ENCODE results near the gene NKX6-1.

Gene NKX6-1

DNA sequence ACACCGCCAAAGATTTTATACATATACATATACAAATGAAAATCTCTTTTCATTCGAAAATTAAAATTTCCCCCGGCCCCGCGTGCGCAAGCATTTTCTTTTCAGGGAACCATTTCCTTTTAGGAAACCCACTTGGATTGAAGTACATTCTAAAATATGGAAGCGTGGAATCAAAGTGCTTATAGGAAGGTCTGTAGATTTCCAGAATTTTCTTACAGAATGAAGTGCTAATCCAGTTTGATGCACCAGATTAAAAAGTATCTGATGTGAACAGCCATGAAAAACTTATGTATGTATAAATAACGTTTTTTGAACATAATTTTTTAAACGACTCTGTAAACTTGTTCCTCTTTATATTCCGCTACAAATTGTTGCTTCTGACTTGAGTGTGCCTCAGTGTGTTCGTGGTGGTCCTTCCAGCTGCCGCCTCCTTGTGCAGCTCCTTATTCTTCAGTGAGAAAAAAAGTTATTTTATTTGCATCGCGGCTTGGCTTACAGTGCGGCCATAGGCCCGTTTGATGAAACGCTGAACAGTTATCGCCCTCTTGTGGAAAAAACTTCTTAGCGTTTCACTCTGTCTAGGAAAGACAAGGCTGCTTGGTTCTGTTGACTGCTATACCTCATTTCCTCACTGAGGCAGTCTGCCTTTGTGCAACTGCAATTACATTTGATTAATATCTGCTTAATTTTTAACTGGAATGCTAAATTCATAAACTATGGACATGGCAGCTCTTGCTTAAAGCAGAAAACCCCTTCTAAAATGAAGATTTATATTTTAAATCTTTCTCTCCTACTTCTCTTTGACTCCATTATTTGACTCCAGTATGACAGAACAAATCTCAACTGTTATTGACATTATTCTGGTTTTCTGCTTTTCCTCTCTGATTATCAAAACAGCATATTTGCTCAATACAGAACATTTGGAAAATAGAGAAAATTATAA lies 4.7 kb upstream of the NKX6-1 start:
- peaks cover 4% of the 10 kb centered on the region for H3K36me3 Mint-ChIP-seq (ENCODE audit: low read depth)
- H3K4me3 Mint-ChIP-seq, result no peak overlapping the region
- peak overlapping the region; percentile 78 for H3K27ac Mint-ChIP-seq
- H3K27me3 Mint-ChIP-seq (ENCODE audit: low read depth), result peaks cover 82% of the 10 kb centered on the region
- peaks cover 4% of the 10 kb centered on the region for H3K4me1 Mint-ChIP-seq (ENCODE audit: low read depth)
- peaks cover 7% of the 10 kb centered on the region for H3K9me3 Mint-ChIP-seq

DNA sequence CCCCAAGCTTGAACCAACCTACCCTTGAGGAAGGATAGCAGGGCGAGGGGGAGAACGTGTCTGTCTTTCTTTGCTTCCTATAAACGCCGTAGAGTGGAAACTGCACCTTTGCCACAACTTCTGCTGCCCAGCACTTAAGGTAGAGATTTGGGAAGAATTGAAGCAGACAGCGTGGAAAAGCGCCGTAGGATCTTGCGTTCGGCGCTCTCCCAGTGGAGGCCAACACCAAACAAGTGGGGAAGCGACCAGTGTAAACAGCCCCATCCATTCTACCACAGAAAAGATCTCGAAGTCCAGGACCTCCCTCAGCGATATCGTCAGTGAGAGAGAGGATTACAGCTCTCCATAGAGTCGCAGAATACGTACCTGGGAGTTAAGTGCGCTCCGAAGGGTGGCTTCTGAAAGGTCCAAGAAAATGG lies 3.9 kb upstream of the NKX6-1 start:
- Mint-ChIP-seq H3K36me3 (ENCODE audit: low read depth) (peaks cover 4% of the 10 kb centered on the region), H3K4me1 (ENCODE audit: low read depth) (peaks cover 8% of the 10 kb centered on the region), H3K27me3 (ENCODE audit: low read depth) (peaks cover 80% of the 10 kb centered on the region), H3K4me3 (no peak overlapping the region), H3K9me3 (peaks cover 7% of the 10 kb centered on the region), H3K27ac (no peak overlapping the region)

DNA sequence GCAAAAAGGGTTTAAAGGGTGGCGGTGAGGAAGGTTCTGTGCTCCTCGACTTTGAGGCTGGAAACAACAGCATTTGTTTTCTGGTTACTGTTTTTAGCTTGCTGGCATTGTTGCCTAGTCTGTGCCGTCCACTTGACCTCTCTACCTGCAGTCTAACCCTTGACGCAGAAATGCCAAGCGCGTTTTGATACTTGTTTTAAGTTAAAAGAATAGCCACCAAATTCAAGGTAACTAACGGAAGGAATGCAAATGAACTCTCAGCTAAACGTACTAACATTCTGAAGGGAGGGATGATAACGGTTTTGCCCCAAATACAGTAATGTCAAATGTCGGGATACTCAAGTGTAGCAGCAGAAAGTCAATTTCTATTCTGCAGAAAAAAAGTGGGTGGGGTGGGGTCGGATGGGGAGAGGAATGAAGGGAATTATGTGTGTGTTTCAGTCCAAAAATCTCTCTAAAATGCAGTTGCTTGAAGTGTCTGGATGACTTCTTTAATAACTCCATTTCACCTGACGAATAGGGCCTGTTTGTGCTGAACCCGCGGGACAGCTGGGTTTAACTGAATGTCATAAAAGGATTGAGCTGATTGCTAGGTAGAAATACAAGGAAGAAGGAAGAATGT lies 3.4 kb upstream of the NKX6-1 start:
- Mint-ChIP-seq H3K9me3 (peaks cover 7% of the 10 kb centered on the region), H3K27ac (no peak overlapping the region), H3K36me3 (ENCODE audit: low read depth) (peaks cover 4% of the 10 kb centered on the region), H3K4me3 (no peak overlapping the region), H3K4me1 (ENCODE audit: low read depth) (peaks cover 8% of the 10 kb centered on the region), H3K27me3 (ENCODE audit: low read depth) (peaks cover 75% of the 10 kb centered on the region)

DNA sequence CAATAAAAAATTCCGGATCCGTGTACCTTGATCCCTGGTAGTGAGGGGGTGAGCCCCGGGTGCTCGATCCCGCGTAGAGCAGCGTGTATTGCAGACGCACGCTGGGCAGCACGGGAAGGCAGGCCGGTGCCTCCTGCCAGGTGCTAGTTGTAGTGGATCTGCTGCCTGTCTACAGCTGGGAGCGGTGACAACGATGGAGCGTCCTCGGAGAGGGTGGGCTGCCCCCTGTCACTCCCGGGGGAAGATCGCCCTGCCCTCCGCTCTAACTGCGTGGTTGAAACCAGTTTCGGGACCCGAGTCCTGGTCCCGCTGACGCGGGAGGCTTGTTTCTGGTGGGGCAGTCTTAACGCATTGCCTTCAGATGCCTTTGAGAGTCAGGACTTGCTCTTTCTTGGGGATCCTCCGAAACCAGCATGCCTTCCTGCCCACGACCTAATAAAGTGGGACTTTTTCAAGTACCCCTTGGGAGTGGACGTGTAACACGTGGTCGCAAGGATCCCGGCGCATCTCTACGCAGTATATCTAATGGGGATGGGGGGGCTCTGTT lies 2.7 kb upstream of the NKX6-1 start:
- Mint-ChIP-seq H3K27ac (no peak overlapping the region), H3K36me3 (ENCODE audit: low read depth) (peaks cover 4% of the 10 kb centered on the region), H3K4me3 (no peak overlapping the region), H3K4me1 (ENCODE audit: low read depth) (peaks cover 8% of the 10 kb centered on the region), H3K27me3 (ENCODE audit: low read depth) (peaks cover 81% of the 10 kb centered on the region), H3K9me3 (peaks cover 7% of the 10 kb centered on the region)

DNA sequence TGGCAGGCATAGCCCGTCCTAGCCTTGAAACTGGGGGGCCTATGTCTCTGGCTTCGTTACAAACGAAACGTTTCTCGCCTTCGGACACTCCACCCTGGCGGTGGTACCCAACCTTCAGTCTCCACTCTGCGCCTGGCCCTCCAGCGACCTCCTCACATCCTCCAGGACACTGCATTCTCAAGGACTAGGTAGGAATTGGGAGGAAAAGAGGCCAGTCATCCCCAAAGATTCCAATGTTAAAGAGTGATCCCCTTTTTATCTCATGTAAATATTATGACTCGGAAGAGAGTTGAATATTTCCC lies 2.1 kb upstream of the NKX6-1 start:
- peaks cover 4% of the 10 kb centered on the region for H3K36me3 Mint-ChIP-seq (ENCODE audit: low read depth)
- peaks cover 8% of the 10 kb centered on the region for H3K4me1 Mint-ChIP-seq (ENCODE audit: low read depth)
- H3K9me3 Mint-ChIP-seq, result peaks cover 7% of the 10 kb centered on the region
- peaks cover 86% of the 10 kb centered on the region for H3K27me3 Mint-ChIP-seq (ENCODE audit: low read depth)
- H3K27ac Mint-ChIP-seq, result no peak overlapping the region
- no peak overlapping the region for H3K4me3 Mint-ChIP-seq

- Mint-ChIP-seq H3K27me3 (ENCODE audit: low read depth) (peaks cover 86% of the 10 kb centered on the region), H3K4me3 (no peak overlapping the region), H3K4me1 (ENCODE audit: low read depth) (peaks cover 8% of the 10 kb centered on the region), H3K27ac (peak overlapping the region; percentile 5), H3K36me3 (ENCODE audit: low read depth) (peaks cover 6% of the 10 kb centered on the region), H3K9me3 (peaks cover 7% of the 10 kb centered on the region)
Observed at GRCh38 chr4:84500386-84501201, 1.5 kb upstream of the NKX6-1 start.

DNA sequence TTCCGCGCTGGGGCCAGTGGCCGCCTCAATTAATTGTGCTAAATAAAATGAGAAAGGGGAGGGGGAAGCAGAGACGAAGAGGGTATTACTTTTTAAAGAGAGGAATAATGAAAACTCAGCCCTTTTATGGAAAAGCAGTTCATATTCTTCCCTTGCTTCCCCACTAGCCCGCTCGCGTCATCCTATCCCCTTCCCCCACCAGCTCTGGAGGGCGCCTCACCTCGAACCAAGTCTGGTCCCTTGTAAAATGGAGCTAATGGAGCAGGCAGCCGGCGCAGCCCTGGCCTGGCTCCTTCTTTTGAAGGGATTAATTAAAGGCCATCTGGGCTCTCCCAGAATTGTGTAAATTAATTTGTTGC lies 511 bp upstream of the NKX6-1 start:
- Mint-ChIP-seq H3K27ac (peak overlapping the region; percentile 62), H3K4me1 (ENCODE audit: low read depth) (peaks cover 8% of the 10 kb centered on the region), H3K27me3 (ENCODE audit: low read depth) (peaks cover 92% of the 10 kb centered on the region), H3K9me3 (peaks cover 7% of the 10 kb centered on the region), H3K36me3 (ENCODE audit: low read depth) (peaks cover 8% of the 10 kb centered on the region), H3K4me3 (no peak overlapping the region)

DNA sequence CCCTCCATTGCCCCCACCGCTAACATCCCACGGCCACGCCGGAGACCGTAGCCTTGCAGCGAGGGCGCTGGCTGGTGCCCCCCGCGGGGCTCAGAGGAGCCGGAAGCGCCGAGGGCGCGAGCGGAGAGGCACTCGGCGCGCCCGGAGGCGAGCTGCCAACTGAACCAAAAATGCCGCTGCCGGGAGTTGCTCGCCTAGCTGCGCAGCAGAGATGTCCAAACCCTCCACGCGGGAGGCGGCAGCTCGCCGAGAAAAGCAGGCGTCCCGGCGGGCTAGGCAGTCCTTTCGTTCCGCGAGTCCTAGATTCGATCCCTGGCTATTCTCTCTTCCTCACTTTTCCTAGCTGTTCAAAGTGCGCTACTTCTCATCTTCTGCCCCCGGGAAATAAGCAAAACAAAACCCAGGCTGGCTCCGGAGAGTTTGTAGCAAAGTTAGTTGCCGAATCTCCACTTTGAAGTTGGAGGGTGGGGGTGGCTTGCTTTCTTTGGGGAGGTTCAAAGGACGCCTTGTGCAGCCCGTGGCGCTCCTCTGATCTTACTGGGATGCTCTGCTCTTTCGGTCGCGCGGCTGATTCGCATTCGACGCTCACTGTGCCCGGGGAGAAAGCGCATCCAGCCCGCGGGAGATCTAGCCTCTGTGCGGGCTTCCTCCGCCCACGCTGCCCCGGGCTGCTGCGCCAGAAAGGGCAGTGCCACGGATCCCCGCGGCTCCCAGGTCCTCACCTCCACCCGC lies 723 bp downstream of the NKX6-1 start:
- Mint-ChIP-seq H3K4me3 (peak overlapping the region; percentile 75), H3K27me3 (ENCODE audit: low read depth) (peaks cover 92% of the 10 kb centered on the region), H3K36me3 (ENCODE audit: low read depth) (peaks cover 8% of the 10 kb centered on the region), H3K9me3 (peaks cover 7% of the 10 kb centered on the region), H3K27ac (peak overlapping the region; percentile 85), H3K4me1 (ENCODE audit: low read depth) (peaks cover 8% of the 10 kb centered on the region)

- Mint-ChIP-seq H3K27me3 (ENCODE audit: low read depth) (peaks cover 91% of the 10 kb centered on the region), H3K4me3 (no peak overlapping the region), H3K9me3 (peaks cover 7% of the 10 kb centered on the region), H3K27ac (peak overlapping the region; percentile 31), H3K36me3 (ENCODE audit: low read depth) (peaks cover 8% of the 10 kb centered on the region), H3K4me1 (ENCODE audit: low read depth) (peaks cover 8% of the 10 kb centered on the region)
Observed at GRCh38 chr4:84497504-84498202, 1.4 kb downstream of the NKX6-1 start.

DNA sequence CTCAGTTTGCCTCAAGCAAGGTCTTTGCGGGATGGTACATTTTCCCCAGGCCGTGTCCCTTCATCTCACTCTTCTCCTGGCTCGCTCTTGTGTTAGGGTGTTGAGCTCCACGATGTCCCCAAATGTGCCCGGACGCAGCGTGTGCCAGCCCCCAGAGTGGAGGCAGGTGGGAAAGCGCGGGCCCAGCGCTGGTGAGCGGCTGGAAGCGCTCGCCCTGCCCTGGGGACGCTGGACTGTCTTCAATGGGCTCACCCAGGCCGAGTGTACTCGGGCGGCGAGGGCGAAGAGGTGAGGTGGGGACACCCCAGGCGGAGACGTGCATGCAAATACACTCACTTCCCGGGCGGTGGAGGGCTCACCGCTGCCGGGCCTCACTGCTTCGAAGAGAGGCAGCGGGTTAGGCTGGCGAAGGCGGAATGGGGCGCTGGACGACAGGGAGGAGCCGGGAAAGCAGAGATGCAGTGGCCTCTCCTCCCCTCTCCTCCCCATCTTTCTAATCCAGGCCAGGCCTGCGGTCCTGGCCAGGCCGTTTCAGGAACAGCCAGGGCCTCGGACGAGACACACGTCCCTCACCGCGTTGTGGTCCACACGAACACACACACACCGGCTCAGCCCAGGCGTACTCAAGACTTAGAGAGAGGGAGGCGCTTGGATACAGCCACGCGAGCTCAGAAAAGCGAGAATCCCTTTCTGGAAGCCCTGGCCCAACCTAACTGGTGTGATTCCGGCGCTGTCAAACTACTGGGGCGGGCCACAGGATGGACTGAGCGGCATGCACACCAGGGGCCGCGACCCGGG lies 2.2 kb downstream of the NKX6-1 start:
- Mint-ChIP-seq H3K4me3 (no peak overlapping the region), H3K9me3 (peaks cover 7% of the 10 kb centered on the region), H3K4me1 (ENCODE audit: low read depth) (peaks cover 8% of the 10 kb centered on the region), H3K27ac (peak overlapping the region; percentile 31), H3K27me3 (ENCODE audit: low read depth) (peaks cover 91% of the 10 kb centered on the region), H3K36me3 (ENCODE audit: low read depth) (peaks cover 8% of the 10 kb centered on the region)

GRCh38 chr4:84496331-84496705 lies 2.8 kb downstream of the NKX6-1 start:
- Mint-ChIP-seq H3K4me1 (ENCODE audit: low read depth) (peaks cover 8% of the 10 kb centered on the region), H3K27me3 (ENCODE audit: low read depth) (peaks cover 91% of the 10 kb centered on the region), H3K27ac (no peak overlapping the region), H3K9me3 (peaks cover 7% of the 10 kb centered on the region), H3K4me3 (no peak overlapping the region), H3K36me3 (ENCODE audit: low read depth) (peaks cover 8% of the 10 kb centered on the region)

- peaks cover 8% of the 10 kb centered on the region for H3K36me3 Mint-ChIP-seq (ENCODE audit: low read depth)
- H3K27ac Mint-ChIP-seq, result peak overlapping the region; percentile 32
- peaks cover 91% of the 10 kb centered on the region for H3K27me3 Mint-ChIP-seq (ENCODE audit: low read depth)
- peaks cover 8% of the 10 kb centered on the region for H3K4me1 Mint-ChIP-seq (ENCODE audit: low read depth)
- H3K4me3 Mint-ChIP-seq, result no peak overlapping the region
- H3K9me3 Mint-ChIP-seq, result peaks cover 7% of the 10 kb centered on the region
Observed at GRCh38 chr4:84495794-84496261, 3.3 kb downstream of the NKX6-1 start.

Measured in T-helper 1 cell treated with Interleukin-12 subunit alpha and Interleukin-12 subunit beta and Interleukin-4 antibody, amounts not matched to agents 30 μg/mL and 1 μg/mL, for 36 hours (primary cell).